SU-DHL-6 (cell line): Measurements from ENCODE around the gene TUBA3E.
"Not testable (repeated sequence)": the region's sequence is repeated elsewhere in the genome, so short reads cannot be mapped to it uniquely, and the experiment has no call there.

Source experiments
- H2AFZ ChIP-seq: fragments of 200-600 bp; sonication (generic); 2 replicates; pipeline ENCODE4 v1.6.1; 2014; ENCODE audit warnings: low read depth, mild to moderate bottlenecking, moderate library complexity, mixed read lengths, antibody characterized with exemption, low read length; ENCODE audit not compliant: severe bottlenecking
- H3F3A ChIP-seq: fragments of 200-600 bp; shearing (Covaris generic); 2 replicates; pipeline ENCODE4 v1.6.0; 2016; ENCODE audit warnings: antibody characterized with exemption, mild to moderate bottlenecking; ENCODE audit not compliant: insufficient read depth
- H3K27ac ChIP-seq: fragments of 200-600 bp; sonication (generic); 2 replicates; pipeline ENCODE4 v1.5.1; 2016; ENCODE audit warnings: low read depth, mild to moderate bottlenecking, low read length, moderate library complexity, mixed read lengths
- H3K27me3 ChIP-seq: fragments of 200-600 bp; sonication (generic), shearing (Covaris generic); 2 replicates; pipeline ENCODE4 v1.6.0; 2014; ENCODE audit warnings: mild to moderate bottlenecking, low read length
- H3K36me3 ChIP-seq: fragments of 200-600 bp; sonication (generic); 2 replicates; pipeline ENCODE4 v1.6.1; 2014; ENCODE audit warnings: mild to moderate bottlenecking, low read length, mixed read lengths
- H3K4me2 ChIP-seq: fragments of 300-600, 200-600 bp; shearing (Covaris generic), sonication (generic); 2 replicates; pipeline ENCODE4 v1.6.0; 2014; ENCODE audit warnings: low read length, low read depth, mild to moderate bottlenecking; ENCODE audit not compliant: poor library complexity, severe bottlenecking
- H3K4me3 ChIP-seq: fragments of 200-600 bp; sonication (generic); 2 replicates; pipeline ENCODE4 v1.5.1; 2014; ENCODE audit warnings: antibody characterized with exemption, low read length, mild to moderate bottlenecking, mixed read lengths; ENCODE audit not compliant: insufficient read depth, poor library complexity, severe bottlenecking
- H3K79me2 ChIP-seq: fragments of 200-600 bp; sonication (generic); 2 replicates; pipeline ENCODE4 v1.6.1; 2014; ENCODE audit warnings: mild to moderate bottlenecking, low read length, moderate library complexity; ENCODE audit not compliant: insufficient read depth
- H3K9ac ChIP-seq: fragments of 200-600 bp; sonication (generic); 2 replicates; pipeline ENCODE4 v1.7.0; 2014; ENCODE audit warnings: mild to moderate bottlenecking, low read length
- H3K9me2 ChIP-seq: fragments of 200-600 bp; sonication (generic); replicated peaks from 2 replicates; pipeline ENCODE4 v1.6.1; 2014; ENCODE audit warnings: low read length; ENCODE audit not compliant: insufficient read depth
- H3K9me3 ChIP-seq: fragments of 200-600 bp; sonication (generic); 2 replicates; pipeline ENCODE4 v1.6.1; 2014; ENCODE audit warnings: low read length, mixed read lengths; ENCODE audit not compliant: insufficient read depth
- H4K20me1 ChIP-seq: fragments of 200-600 bp; sonication (generic); 2 replicates; pipeline ENCODE4 v1.6.1; 2014; ENCODE audit warnings: low read depth, mild to moderate bottlenecking, antibody characterized with exemption, low read length, moderate library complexity, mixed read lengths
- CTCF ChIP-seq: fragments of 200-600 bp; sonication (generic); IDR thresholded peaks from one replicate; pipeline ENCODE4 v1.5.1; 2017; ENCODE audit warnings: antibody characterized with exemption, mild to moderate bottlenecking, low read length, moderate library complexity; ENCODE audit not compliant: insufficient read depth, poor library complexity, severe bottlenecking
- EZH2phosphoT487 ChIP-seq: fragments of 200-600 bp; sonication (generic), shearing (Covaris generic); conservative IDR thresholded peaks from 2 replicates; pipeline ENCODE4 v1.6.1; 2018; ENCODE audit warnings: mild to moderate bottlenecking, antibody characterized with exemption, low read length, moderate library complexity, mixed read lengths

The TUBA3E gene

GRCh38 chr2:130160131-130160530 is 38.1 kb downstream of the TUBA3E start:
- H3K4me2 ChIP-seq = no peak overlapping the region
- H3F3A ChIP-seq = no peaks in the 10 kb centered on the region; the same call in 1 of the 2 replicates
- TF ChIP-seq EZH2phosphoT487 = no peak
- no peak for TF ChIP-seq CTCF
- H3K27ac ChIP-seq = no peak overlapping the region
- H3K4me3 ChIP-seq = no peak overlapping the region
- no peaks in the 10 kb centered on the region for H3K9me2 ChIP-seq
- no peak overlapping the region for H3K9ac ChIP-seq
- H3K79me2 ChIP-seq = no peaks in the 10 kb centered on the region
- no peaks in the 10 kb centered on the region for H3K36me3 ChIP-seq
- no peak overlapping the region for H2AFZ ChIP-seq
- H3K27me3 ChIP-seq = no peaks in the 10 kb centered on the region
- no peaks in the 10 kb centered on the region for H3K9me3 ChIP-seq
- no peaks in the 10 kb centered on the region for H4K20me1 ChIP-seq

GRCh38 chr2:130159376-130159775 is 38.9 kb downstream of the TUBA3E start:
- not testable (repeated sequence) for H3K36me3 ChIP-seq, H2AFZ ChIP-seq, H3K27me3 ChIP-seq, H3F3A ChIP-seq, H3K27ac ChIP-seq, H3K4me2 ChIP-seq, H3K9ac ChIP-seq, H3K9me3 ChIP-seq, H3K79me2 ChIP-seq, H4K20me1 ChIP-seq, H3K4me3 ChIP-seq, H3K9me2 ChIP-seq

GRCh38 chr2:130158631-130159030 is 39.6 kb downstream of the TUBA3E start:
- no peaks in the 10 kb centered on the region for H3K36me3 ChIP-seq
- no peak overlapping the region for H2AFZ ChIP-seq
- no peaks in the 10 kb centered on the region; the same call in 1 of the 2 replicates for H3F3A ChIP-seq
- no peak overlapping the region for H3K4me3 ChIP-seq
- TF ChIP-seq EZH2phosphoT487 (no peak), CTCF (no peak)
- no peaks in the 10 kb centered on the region for H3K79me2 ChIP-seq
- peak overlapping the region; percentile 72 for H3K27ac ChIP-seq
- H3K4me2 ChIP-seq = no peak overlapping the region
- H3K27me3 ChIP-seq = no peaks in the 10 kb centered on the region
- H3K9ac ChIP-seq = no peak overlapping the region
- no peaks in the 10 kb centered on the region for H3K9me3 ChIP-seq
- H3K9me2 ChIP-seq = no peaks in the 10 kb centered on the region
- no peaks in the 10 kb centered on the region for H4K20me1 ChIP-seq

GRCh38 chr2:130157825-130158514 is 40.3 kb downstream of the TUBA3E start:
- not testable (repeated sequence) for H3K4me2 ChIP-seq, H3K36me3 ChIP-seq, H4K20me1 ChIP-seq, H3K9me3 ChIP-seq, H2AFZ ChIP-seq, H3K79me2 ChIP-seq, H3K27me3 ChIP-seq, H3K9me2 ChIP-seq, H3F3A ChIP-seq, H3K9ac ChIP-seq, H3K4me3 ChIP-seq
- H3K27ac ChIP-seq = peak overlapping the region; percentile 72

- not testable (repeated sequence) for H3K4me2 ChIP-seq, H3K36me3 ChIP-seq
- peak overlapping the region; percentile 72 for H3K27ac ChIP-seq
Observed at GRCh38 chr2:130157354-130157753, 40.9 kb downstream of the TUBA3E start.

More at GRCh38 chr2:130157354-130157753, 40.9 kb downstream of the TUBA3E start:
- H3K79me2 ChIP-seq, H3K9ac ChIP-seq, H2AFZ ChIP-seq, H3K9me3 ChIP-seq, H3K9me2 ChIP-seq, H3F3A ChIP-seq, H3K27me3 ChIP-seq, H4K20me1 ChIP-seq, H3K4me3 ChIP-seq: not testable (repeated sequence)
